GM12878 (cell line): Measurements from ENCODE around the gene LMAN2. TPM values are rescaled to one million over a fixed set of nuclear protein-coding genes. Genes with fewer than 3 reads are reported as not detected.

Experiments
- BCL3 ChIP-seq: IDR thresholded peaks from 2 replicates; pipeline ENCODE4 v1.6.1; 2011; ENCODE audit warnings: borderline replicate concordance, low read depth, mild to moderate bottlenecking, moderate library complexity, low read length; ENCODE audit not compliant: insufficient read depth, poor library complexity, severe bottlenecking
- BHLHE40 ChIP-seq, 2 experiments: fragments of 450-650 bp in 1 of 2; IDR thresholded peaks; 2 replicates each; pipeline ENCODE4 v1.6.1; 2011 to 2017; ENCODE audit warnings: low read depth in 2 of 2, borderline replicate concordance in 1 of 2, improper control_type of control experiment in 1 of 2, low read length in 1 of 2, mild to moderate bottlenecking in 1 of 2
- CREM ChIP-seq: IDR thresholded peaks from 2 replicates; pipeline ENCODE4 v1.6.1; 2014; ENCODE audit warnings: antibody characterized with exemption, low read depth
- EED ChIP-seq: sonication (generic); IDR thresholded peaks from 2 replicates; pipeline ENCODE4 v1.6.1; 2016; ENCODE audit warnings: antibody characterized with exemption, low read depth
- IKZF1 ChIP-seq: fragments of 450-650 bp; conservative IDR thresholded peaks from 2 replicates; pipeline ENCODE4 v1.6.1; 2017; ENCODE audit warnings: antibody characterized with exemption, mild to moderate bottlenecking
- NFIC ChIP-seq: IDR thresholded peaks from 2 replicates; pipeline ENCODE4 v1.6.1; 2012; ENCODE audit warnings: low read depth, mild to moderate bottlenecking, inconsistent platforms, low read length, moderate library complexity
- NFYA ChIP-seq: IDR thresholded peaks from 2 replicates; pipeline ENCODE4 v1.6.1; 2011; ENCODE audit warnings: low read depth, mild to moderate bottlenecking, low read length, improper control_type of control experiment, borderline replicate concordance
- POU2F2 ChIP-seq: IDR thresholded peaks from 3 replicates; pipeline ENCODE4 v1.6.1; 2011; ENCODE audit warnings: low read depth, mild to moderate bottlenecking, low read length, borderline replicate concordance
- TARDBP ChIP-seq: IDR thresholded peaks from 2 replicates; pipeline ENCODE4 v1.6.1; 2016; ENCODE audit warnings: borderline replicate concordance
- TCF12 ChIP-seq: IDR thresholded peaks from 2 replicates; pipeline ENCODE4 v1.6.1; 2011; ENCODE audit warnings: low read depth, mild to moderate bottlenecking, low read length
- USF2 ChIP-seq: IDR thresholded peaks from 2 replicates; pipeline ENCODE4 v1.6.1; 2011; ENCODE audit warnings: low read depth, low read length, improper control_type of control experiment, borderline replicate concordance
- polyA plus RNA-seq, 11 experiments: library from polyadenylated mRNA; depleted of rRNA in 4 of 11; unstranded in 6 of 11; stranded (reverse) in 5 of 11; fragments of >200 nt; fragmentation: Nextera tagmentation in 4 of 11; fragmentation: Illumina TruSeq in 1 of 11; extraction: Ambion mirVana in 4 of 11; extraction: Trizol in 1 of 11; gene quantifications; 1 replicate in 1 of 11; 2 replicates in 10 of 11; pipeline versions ENCODE4 v1.2.1 to v1.2.3, GENCODE V29; 2011 to 2016; ENCODE audit warnings: inconsistent platforms in 2 of 11, missing spikeins in 2 of 11, low read depth in 1 of 11
- total RNA-seq, 4 experiments: library from RNA; depleted of rRNA in 3 of 4; stranded (reverse); fragments of >200 nt in 3 of 4; fragmentation: Illumina TruSeq in 1 of 4; extraction: Trizol in 1 of 4; gene quantifications; 2 replicates each; pipeline versions ENCODE4 v1.2.1 to v1.2.3, GENCODE V29; 2013 to 2021
- TF ChIP-seq, protein P1 (sequence below): fragments of 450-650 bp; IDR thresholded peaks from 2 replicates; pipeline ENCODE4 v1.6.1; 2017; ENCODE audit warnings: mild to moderate bottlenecking, moderate library complexity

LMAN2 gene
- total and polyA plus RNA-seq, 10 of the 15 experiments (the other 5 are each of a cell fraction or from before 2014, with no cell fraction given) = 2.4 to 264 (median 147) TPM

- TF ChIP-seq TCF12 (peak; percentile 31; the same call in 1 of the 2 replicates), BCL3 (peak; percentile 68), IKZF1 (0 out of 2 replicates have a peak, but pooled peaks have one; percentile 12), EED (0 out of 2 replicates have a peak, but pooled peaks have one; percentile 26), CREM (0 out of 2 replicates have a peak, but pooled peaks have one; percentile 23), BHLHE40 (IDR thresholded peaks at IDR 0.05; ENCODE audit: borderline replicate concordance in 1 of 2, low read depth in 2 of 2, low read length in 1 of 2) (no peak), TARDBP (no peak), POU2F2 (peak; percentile 31; the same call in 1 of the 3 replicates), NFIC (0 out of 2 replicates have a peak, but pooled peaks have one; percentile 40), NFYA (no peak), USF2 (no peak)
- TF ChIP-seq, protein P1, sequence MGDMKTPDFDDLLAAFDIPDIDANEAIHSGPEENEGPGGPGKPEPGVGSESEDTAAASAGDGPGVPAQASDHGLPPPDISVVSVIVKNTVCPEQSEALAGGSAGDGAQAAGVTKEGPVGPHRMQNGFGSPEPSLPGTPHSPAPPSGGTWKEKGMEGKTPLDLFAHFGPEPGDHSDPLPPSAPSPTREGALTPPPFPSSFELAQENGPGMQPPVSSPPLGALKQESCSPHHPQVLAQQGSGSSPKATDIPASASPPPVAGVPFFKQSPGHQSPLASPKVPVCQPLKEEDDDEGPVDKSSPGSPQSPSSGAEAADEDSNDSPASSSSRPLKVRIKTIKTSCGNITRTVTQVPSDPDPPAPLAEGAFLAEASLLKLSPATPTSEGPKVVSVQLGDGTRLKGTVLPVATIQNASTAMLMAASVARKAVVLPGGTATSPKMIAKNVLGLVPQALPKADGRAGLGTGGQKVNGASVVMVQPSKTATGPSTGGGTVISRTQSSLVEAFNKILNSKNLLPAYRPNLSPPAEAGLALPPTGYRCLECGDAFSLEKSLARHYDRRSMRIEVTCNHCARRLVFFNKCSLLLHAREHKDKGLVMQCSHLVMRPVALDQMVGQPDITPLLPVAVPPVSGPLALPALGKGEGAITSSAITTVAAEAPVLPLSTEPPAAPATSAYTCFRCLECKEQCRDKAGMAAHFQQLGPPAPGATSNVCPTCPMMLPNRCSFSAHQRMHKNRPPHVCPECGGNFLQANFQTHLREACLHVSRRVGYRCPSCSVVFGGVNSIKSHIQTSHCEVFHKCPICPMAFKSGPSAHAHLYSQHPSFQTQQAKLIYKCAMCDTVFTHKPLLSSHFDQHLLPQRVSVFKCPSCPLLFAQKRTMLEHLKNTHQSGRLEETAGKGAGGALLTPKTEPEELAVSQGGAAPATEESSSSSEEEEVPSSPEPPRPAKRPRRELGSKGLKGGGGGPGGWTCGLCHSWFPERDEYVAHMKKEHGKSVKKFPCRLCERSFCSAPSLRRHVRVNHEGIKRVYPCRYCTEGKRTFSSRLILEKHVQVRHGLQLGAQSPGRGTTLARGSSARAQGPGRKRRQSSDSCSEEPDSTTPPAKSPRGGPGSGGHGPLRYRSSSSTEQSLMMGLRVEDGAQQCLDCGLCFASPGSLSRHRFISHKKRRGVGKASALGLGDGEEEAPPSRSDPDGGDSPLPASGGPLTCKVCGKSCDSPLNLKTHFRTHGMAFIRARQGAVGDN = peak; percentile 51; the same call in 1 of the 2 replicates
Observed at GRCh38 chr5:177378884-177379883, 27.7 kb upstream of the LMAN2 start (continued).
